A673 (cell line): Measurements from ENCODE around the gene DKKL1. TPM values are rescaled to one million over a fixed set of nuclear protein-coding genes. Genes with fewer than 3 reads are reported as not detected.
A peak's percentile ranks its signal among the peaks of the same experiment; 100 is the strongest.

Source experiments
- BruUV-seq: library from RNA; stranded (reverse); fragments of 400-500 nt; replicated peaks from 2 replicates; lab custom pipeline; 2021; lab: Mats Ljungman, UMichigan
- CTCF ChIA-PET: fragments of 300-600 bp; sonication (Branson Sonifier 250); formaldehyde crosslinking; loops from one replicate; lab custom pipeline; 2022; ENCODE audit warnings: antibody characterized with exemption; lab: Charles Lee
- POLR2A ChIA-PET: fragments of 300-600 bp; sonication (Branson Sonifier 250); formaldehyde crosslinking; loops from one replicate; lab custom pipeline; 2022; ENCODE audit warnings: antibody characterized with exemption; ENCODE audit not compliant: low non-redundant PET; lab: Charles Lee
- DNase-seq: peaks from one replicate; pipeline ENCODE4 v3.0.0-alpha.2; 2015; ENCODE audit warnings: low spot score
- H3K27ac ChIP-seq: fragments of 200-600 bp; sonication (generic); 2 replicates; pipeline ENCODE4 v1.5.1; 2016; ENCODE audit warnings: mixed run types, low read depth, mild to moderate bottlenecking, mixed read lengths, antibody characterized with exemption, low read length; ENCODE audit not compliant: poor library complexity, severe bottlenecking
- H3K27me3 ChIP-seq: fragments of 200-600 bp; sonication (generic); replicated peaks from 2 replicates; pipeline ENCODE4 v1.6.1; 2017; ENCODE audit warnings: mixed run types, low read depth, mild to moderate bottlenecking, mixed read lengths, antibody characterized with exemption, low read length; ENCODE audit not compliant: insufficient read depth, poor library complexity
- H3K36me3 ChIP-seq: fragments of 200-600 bp; sonication (generic); 2 replicates; pipeline ENCODE4 v1.6.1; 2016; ENCODE audit warnings: mixed run types, mild to moderate bottlenecking, mixed read lengths, antibody characterized with exemption, low read length; ENCODE audit not compliant: insufficient read depth, poor library complexity, severe bottlenecking
- H3K4me1 ChIP-seq: fragments of 200-600 bp; sonication (generic); 2 replicates; pipeline ENCODE4 v1.6.1; 2017; ENCODE audit warnings: mixed run types, mild to moderate bottlenecking, mixed read lengths, antibody characterized with exemption, low read length; ENCODE audit not compliant: insufficient read depth, poor library complexity, severe bottlenecking
- H3K4me3 ChIP-seq: fragments of 200-600 bp; sonication (generic); 2 replicates; pipeline ENCODE4 v1.5.1; 2016; ENCODE audit warnings: low read depth, mixed run types, mild to moderate bottlenecking, mixed read lengths, low read length; ENCODE audit not compliant: poor library complexity, severe bottlenecking
- H3K9me3 ChIP-seq: fragments of 200-600 bp; sonication (generic); 2 replicates; pipeline ENCODE4 v1.6.1; 2016; ENCODE audit warnings: mixed run types, low read depth, mild to moderate bottlenecking, mixed read lengths, antibody characterized with exemption, low read length; ENCODE audit not compliant: poor library complexity, severe bottlenecking
- EZH2 ChIP-seq: fragments of 200-600 bp; sonication (generic); IDR thresholded peaks from 2 replicates; pipeline ENCODE4 v1.6.1; 2017; ENCODE audit warnings: borderline replicate concordance, low read depth, mild to moderate bottlenecking, mixed read lengths, antibody characterized with exemption, low read length; ENCODE audit not compliant: poor library complexity, severe bottlenecking
- intact Hi-C: fragments of 100-400 bp; cut with micrococcal nuclease; formaldehyde crosslinking; loops from one replicate; pipeline ENCODE4 v1.10.0; 2022; ENCODE audit not compliant: unreplicated experiment
- total RNA-seq: library from RNA; stranded (reverse); gene quantifications from 2 replicates; pipeline ENCODE4 v1.2.3, GENCODE V29; 2021
- TF ChIP-seq, protein P1 (sequence below): fragments of 300-800, 200-600 bp; sonication (generic); conservative IDR thresholded peaks from 2 replicates; pipeline ENCODE4 v1.5.1; 2017; ENCODE audit warnings: low read depth, mild to moderate bottlenecking, antibody characterized with exemption, low read length, moderate library complexity, mixed read lengths

DKKL1 gene
- total RNA-seq, 1 experiment from 2014 or later, result 1.2 TPM

DNA sequence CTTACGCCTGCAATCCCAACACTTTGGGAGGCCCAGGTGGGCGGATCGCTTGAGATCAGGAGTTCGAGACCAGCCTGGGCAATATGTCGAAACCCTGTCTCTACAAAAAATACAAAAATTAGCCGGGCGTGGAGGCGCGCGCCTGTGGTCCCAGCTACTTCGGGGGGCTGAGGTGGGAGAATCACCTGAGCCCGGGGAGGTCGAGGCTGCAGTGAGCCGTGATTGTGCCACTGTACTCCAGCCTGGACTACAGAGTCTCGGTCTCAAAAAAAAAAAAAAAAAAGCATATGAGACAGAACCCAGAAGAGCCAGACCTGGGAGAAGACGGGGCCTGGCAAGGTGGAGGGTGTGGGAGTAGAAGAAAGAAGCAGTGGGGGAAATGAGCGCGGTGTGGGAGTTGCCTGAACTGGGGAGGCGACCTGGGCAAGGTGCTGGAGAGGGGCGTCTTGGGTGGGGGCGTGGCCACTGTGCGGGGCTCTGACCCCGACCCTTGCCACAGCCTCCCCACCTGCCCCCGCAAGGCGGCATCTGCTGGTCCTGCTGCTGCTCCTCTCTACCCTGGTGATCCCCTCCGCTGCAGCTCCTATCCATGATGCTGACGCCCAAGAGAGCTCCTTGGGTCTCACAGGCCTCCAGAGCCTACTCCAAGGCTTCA, 533 bp downstream of the DKKL1 start:
- DNase-seq, result no peak
- POLR2A ChIA-PET, result no interaction called here
- H3K36me3 ChIP-seq, result peaks cover 9% of the 10 kb centered on the region

DNA sequence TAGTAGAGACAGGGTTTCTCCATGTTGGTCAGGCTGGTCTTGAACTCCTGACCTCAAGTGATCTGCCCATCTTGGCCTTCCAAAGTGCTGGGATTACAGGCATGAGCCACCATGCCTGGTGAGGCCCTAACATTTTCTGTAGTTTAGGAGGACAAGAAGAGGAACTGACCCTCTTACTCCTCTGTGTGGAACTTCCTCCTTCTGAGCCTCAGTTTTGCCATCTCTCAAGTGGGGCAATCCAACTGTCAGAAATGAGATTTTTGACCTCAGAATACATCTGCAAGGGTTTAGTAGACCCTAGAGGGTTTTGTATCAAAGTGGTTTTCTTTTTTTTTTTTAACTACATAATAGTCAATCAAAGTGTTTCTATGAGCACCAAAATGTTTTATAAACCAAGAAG, 2.4 kb downstream of the DKKL1 start:
- ChIA-PET POLR2A (no interaction called here), CTCF (no interaction called here)
- H3K27me3 ChIP-seq, result no peaks in the 10 kb centered on the region
- no TSS peak for BruUV-seq
- no peak overlapping the region for H3K27ac ChIP-seq
- intact Hi-C loops, result no loop called here
- TF ChIP-seq, protein P1, sequence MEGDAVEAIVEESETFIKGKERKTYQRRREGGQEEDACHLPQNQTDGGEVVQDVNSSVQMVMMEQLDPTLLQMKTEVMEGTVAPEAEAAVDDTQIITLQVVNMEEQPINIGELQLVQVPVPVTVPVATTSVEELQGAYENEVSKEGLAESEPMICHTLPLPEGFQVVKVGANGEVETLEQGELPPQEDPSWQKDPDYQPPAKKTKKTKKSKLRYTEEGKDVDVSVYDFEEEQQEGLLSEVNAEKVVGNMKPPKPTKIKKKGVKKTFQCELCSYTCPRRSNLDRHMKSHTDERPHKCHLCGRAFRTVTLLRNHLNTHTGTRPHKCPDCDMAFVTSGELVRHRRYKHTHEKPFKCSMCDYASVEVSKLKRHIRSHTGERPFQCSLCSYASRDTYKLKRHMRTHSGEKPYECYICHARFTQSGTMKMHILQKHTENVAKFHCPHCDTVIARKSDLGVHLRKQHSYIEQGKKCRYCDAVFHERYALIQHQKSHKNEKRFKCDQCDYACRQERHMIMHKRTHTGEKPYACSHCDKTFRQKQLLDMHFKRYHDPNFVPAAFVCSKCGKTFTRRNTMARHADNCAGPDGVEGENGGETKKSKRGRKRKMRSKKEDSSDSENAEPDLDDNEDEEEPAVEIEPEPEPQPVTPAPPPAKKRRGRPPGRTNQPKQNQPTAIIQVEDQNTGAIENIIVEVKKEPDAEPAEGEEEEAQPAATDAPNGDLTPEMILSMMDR, result no peak
- no peak for TF ChIP-seq EZH2
- no peak for DNase-seq
- no peaks in the 10 kb centered on the region for H3K36me3 ChIP-seq
- H3K4me1 ChIP-seq, result peaks cover 5% of the 10 kb centered on the region
- H3K4me3 ChIP-seq, result no peak overlapping the region
- peaks cover 19% of the 10 kb centered on the region for H3K9me3 ChIP-seq

More for the DNA sequence above, 533 bp downstream of the DKKL1 start:
- H3K4me3 ChIP-seq, result peak overlapping the region; percentile 84
- TF ChIP-seq EZH2, result no peak
- TF ChIP-seq, protein P1, result no peak
- intact Hi-C loops, result no loop called here
- no peaks in the 10 kb centered on the region for H3K27me3 ChIP-seq
- BruUV-seq, result no TSS peak
- CTCF ChIA-PET, result no interaction called here
- H3K9me3 ChIP-seq, result peaks cover 8% of the 10 kb centered on the region
- H3K4me1 ChIP-seq, result peaks cover 5% of the 10 kb centered on the region
- peak overlapping the region; percentile 98 for H3K27ac ChIP-seq

DNA sequence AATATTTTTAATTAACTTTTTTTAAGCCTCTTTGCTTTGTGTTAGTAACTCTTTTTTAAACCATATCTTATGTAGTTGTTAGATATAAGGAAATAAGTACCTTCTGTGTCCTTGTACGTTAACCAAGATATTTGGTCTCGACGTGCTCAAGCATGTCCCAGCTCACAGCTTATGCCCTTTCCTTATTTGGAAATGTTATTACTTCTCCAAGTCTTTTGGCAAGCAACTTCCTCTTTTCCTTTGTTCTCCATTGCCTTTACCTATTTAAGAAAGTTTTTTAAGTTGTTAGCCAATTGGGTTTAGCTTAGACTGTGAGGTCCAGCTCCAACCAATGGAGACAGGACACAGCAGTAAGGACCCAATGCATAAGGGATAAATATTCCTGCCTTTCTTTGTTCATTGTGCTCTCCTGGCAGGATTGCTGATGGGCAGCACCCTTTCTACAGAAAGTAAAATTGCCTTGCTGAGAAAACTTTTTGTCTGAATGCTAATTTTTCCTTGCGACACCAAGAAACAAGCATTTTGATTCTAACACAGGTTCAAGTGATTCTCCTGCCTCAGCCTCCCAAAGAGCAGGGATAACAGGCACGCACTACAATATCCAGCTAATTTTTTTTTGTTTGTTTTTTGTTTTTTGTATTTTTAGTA, 5.2 kb downstream of the DKKL1 start:
- POLR2A ChIA-PET, result interaction anchor here (0.5 kb wide), 1 partner anchor 390 kb away, joined by 3 read pairs; no protein-coding TSS in a partner anchor
- DNase-seq, result no peak
- BruUV-seq, result no TSS peak
- intact Hi-C loops, result no loop called here
- Histone ChIP-seq H3K36me3 (no peaks in the 10 kb centered on the region), H3K4me3 (no peak overlapping the region), H3K4me1 (no peaks in the 10 kb centered on the region), H3K27me3 (no peaks in the 10 kb centered on the region), H3K9me3 (peaks cover 19% of the 10 kb centered on the region), H3K27ac (no peak overlapping the region)
- no peak for TF ChIP-seq EZH2
- TF ChIP-seq, protein P1, result no peak
- CTCF ChIA-PET, result no interaction called here
